H4 (cell line): Measurements from ENCODE around the gene CLEC16A. TPM values are rescaled to one million over a fixed set of nuclear protein-coding genes. Genes with fewer than 3 reads are reported as not detected.
A peak's percentile ranks its signal among the peaks of the same experiment; 100 is the strongest.

ENCODE experiments used
- DNase-seq: peaks from one replicate; pipeline ENCODE4 v3.0.0-alpha.2; 2015; ENCODE audit warnings: low spot score
- total RNA-seq: library from RNA; depleted of rRNA; stranded (reverse); fragments of >200 nt; shearing (Covaris generic); gene quantifications from 2 replicates; pipeline ENCODE4 v1.2.3, GENCODE V29; 2014; rRNA removed

The CLEC16A gene
- 4.5 and 7.2 TPM in 2 replicates for total RNA-seq

GRCh38 chr16:10944249-10945064 is at the start of gene CLEC16A:
Gene CLEC16A (plus strand): TSS chr16:10944564. CDS start chr16:10944718, 154 bp downstream.
- DNase-seq = peak; percentile 94

GRCh38 chr16:10895053-10895946 is 49.1 kb upstream of the CLEC16A start:
- DNase-seq = no peak

GRCh38 chr16:10896165-10896564 is 48.2 kb upstream of the CLEC16A start:
- no peak for DNase-seq

GRCh38 chr16:10896723-10897122 is 47.6 kb upstream of the CLEC16A start:
- DNase-seq = no peak

GRCh38 chr16:10897134-10897533 is 47.2 kb upstream of the CLEC16A start:
- DNase-seq = no peak

GRCh38 chr16:10902999-10903398 is 41.4 kb upstream of the CLEC16A start:
- DNase-seq = no peak

- DNase-seq = no peak
Measured at GRCh38 chr16:10906482-10906881, 37.9 kb upstream of the CLEC16A start.

- DNase-seq = no peak
Measured at GRCh38 chr16:10906914-10907756, 37.2 kb upstream of the CLEC16A start.

- no peak for DNase-seq
Measured at GRCh38 chr16:10907757-10908045, 36.7 kb upstream of the CLEC16A start.

GRCh38 chr16:10911267-10911666 is 33.1 kb upstream of the CLEC16A start:
- no peak for DNase-seq

GRCh38 chr16:10916534-10916933 is 27.8 kb upstream of the CLEC16A start:
- DNase-seq = no peak

GRCh38 chr16:10918294-10919002 is 25.9 kb upstream of the CLEC16A start:
- peak; percentile 92 for DNase-seq

GRCh38 chr16:10919003-10919351 is 25.4 kb upstream of the CLEC16A start:
- no peak for DNase-seq

- no peak for DNase-seq
Measured at GRCh38 chr16:10920726-10921427, 23.5 kb upstream of the CLEC16A start.

- no peak for DNase-seq
Measured at GRCh38 chr16:10921536-10922327, 22.6 kb upstream of the CLEC16A start.

GRCh38 chr16:10922328-10923145 is 21.8 kb upstream of the CLEC16A start:
- DNase-seq = no peak

GRCh38 chr16:10923146-10923649 is 21.2 kb upstream of the CLEC16A start:
- no peak for DNase-seq

GRCh38 chr16:10923650-10924214 is 20.6 kb upstream of the CLEC16A start:
- DNase-seq = no peak
